K562 (cell line): Measurements from ENCODE around the gene BSPRY. TPM values are rescaled to one million over a fixed set of nuclear protein-coding genes. Genes with fewer than 3 reads are reported as not detected.

Source experiments
- AFF4 ChIP-seq: sonication (generic); formaldehyde crosslinking; IDR thresholded peaks from 2 replicates; pipeline ENCODE4 v1.8.0; 2023; ENCODE audit warnings: mild to moderate bottlenecking, missing genetic modification reagents
- CBX8 ChIP-seq: fragments of 200-600 bp; sonication (generic); IDR thresholded peaks from 2 replicates; pipeline ENCODE4 v1.6.1; 2012; ENCODE audit warnings: borderline replicate concordance, mixed run types, low read depth, mild to moderate bottlenecking, moderate library complexity, mixed read lengths, low read length, control low read depth, inconsistent platforms; ENCODE audit not compliant: poor library complexity, severe bottlenecking; ENCODE audit errors: extremely low read depth
- CHCHD3 ChIP-seq: fragments of 250-450 bp; sonication (Bioruptor Pico); IDR thresholded peaks from 2 replicates; pipeline ENCODE4 v2.1.2; 2022; ENCODE audit warnings: mild to moderate bottlenecking
- EP400 ChIP-seq: fragments of 450-650 bp; IDR thresholded peaks from 2 replicates; pipeline ENCODE4 v1.6.1; 2017; ENCODE audit warnings: antibody characterized with exemption, mild to moderate bottlenecking, moderate library complexity
- ILK ChIP-seq: fragments of 450-650 bp; IDR thresholded peaks from 2 replicates; pipeline ENCODE4 v1.6.1; 2016; ENCODE audit warnings: missing genetic modification characterization, low read depth, mild to moderate bottlenecking, missing compliant biosample characterization, moderate library complexity, borderline replicate concordance
- PYGO2 ChIP-seq: fragments of 450-650 bp; IDR thresholded peaks from 2 replicates; pipeline ENCODE4 v1.6.1; 2016; ENCODE audit warnings: mild to moderate bottlenecking, missing genetic modification characterization, moderate library complexity, missing compliant biosample characterization
- RNF2 ChIP-seq: sonication (generic); IDR thresholded peaks from 2 replicates; pipeline ENCODE4 v1.6.1; 2016
- SNAPC5 ChIP-seq: fragments of 250-450 bp; sonication (Bioruptor Pico); IDR thresholded peaks from 2 replicates; pipeline ENCODE4 v1.8.0; 2021; ENCODE audit warnings: moderate library complexity, mild to moderate bottlenecking, inconsistent platforms
- ZNF318 ChIP-seq, 2 experiments: fragments of 450-650 bp; IDR thresholded peaks; 2 replicates each; pipeline ENCODE4 v1.6.1; 2016; ENCODE audit warnings: mild to moderate bottlenecking in 2 of 2, borderline replicate concordance in 1 of 2, low read depth in 1 of 2, moderate library complexity in 1 of 2
- ZNF449 ChIP-seq: fragments of 250-450 bp; sonication (Bioruptor Pico); IDR thresholded peaks from 2 replicates; pipeline ENCODE4 v1.8.0; 2022; ENCODE audit warnings: moderate library complexity, mild to moderate bottlenecking, inconsistent platforms
- ZNF584 ChIP-seq: fragments of 200-800 bp; sonication (Bioruptor generic); IDR thresholded peaks from 2 replicates; pipeline ENCODE4 v1.6.1; 2016; ENCODE audit warnings: low read depth, mild to moderate bottlenecking, missing genetic modification characterization, missing compliant biosample characterization
- polyA plus RNA-seq, 8 experiments: library from polyadenylated mRNA; depleted of rRNA in 4 of 8; stranded (reverse) in 5 of 8; unstranded in 3 of 8; fragments of >200 nt; fragmentation: Nextera tagmentation in 2 of 8; fragmentation: Illumina TruSeq in 1 of 8; extraction: Ambion mirVana in 2 of 8; extraction: Trizol in 1 of 8; gene quantifications; 2 replicates each; pipeline versions ENCODE4 v1.2.1 to v1.2.3, GENCODE V29; 2011 to 2014; ENCODE audit warnings: inconsistent platforms in 1 of 8, missing spikeins in 1 of 8
- total RNA-seq, 7 experiments: library from RNA; depleted of rRNA in 6 of 7; stranded (reverse); fragments of >200 nt in 6 of 7; fragmentation: Illumina TruSeq in 2 of 7; extraction: Trizol in 2 of 7; gene quantifications; 2 replicates each; pipeline versions ENCODE4 v1.2.1 to v1.2.3, GENCODE V29; 2011 to 2021; ENCODE audit warnings: low replicate concordance in 1 of 7

BSPRY gene
- total and polyA plus RNA-seq, 9 of the 15 experiments (the other 6 are each of a cell fraction or from before 2014, with no cell fraction given), result 0.07 to 0.67 (median 0.18) TPM

GRCh38 chr9:113401027-113401792 lies 51.9 kb downstream of the BSPRY start, which contains the start of gene ALAD (continued):
- TF ChIP-seq ZNF584 (CRISPR knock-in tag), result no peak
- TF ChIP-seq EP400, result peak; percentile 22; the same call in 1 of the 2 replicates
- no peak for TF ChIP-seq CBX8
- TF ChIP-seq PYGO2 (tag), result no peak
- TF ChIP-seq ZNF449 (CRISPR knock-in tag), result 0 out of 2 replicates have a peak, but pooled peaks have one; percentile 48
- TF ChIP-seq RNF2, result peak; percentile 54; the same call in 1 of the 2 replicates
- TF ChIP-seq ILK (tag), result no peak
- no peak for TF ChIP-seq SNAPC5 (CRISPR knock-in tag)
- no peak for TF ChIP-seq ZNF318 (IDR thresholded peaks at IDR 0.05; ENCODE audit: borderline replicate concordance in 1 of 2, low read depth in 1 of 2)
- TF ChIP-seq AFF4, result peak; percentile 68; the same call in 1 of the 2 replicates
- TF ChIP-seq CHCHD3, result no peak
